GM12878 (cell line): Measurements from ENCODE around the gene MGRN1. TPM values are rescaled to one million over a fixed set of nuclear protein-coding genes. Genes with fewer than 3 reads are reported as not detected.

Experiments
- ATAC-seq: fragments of 200-7000 bp; cut with Tn5 transposase; 3 replicates; pipeline ENCODE4 v1.9.1; 2020; ENCODE audit warnings: mild to moderate bottlenecking, moderate library complexity
- BruUV-seq: library from RNA; stranded (reverse); fragments of 400-500 nt; replicated peaks from 2 replicates; lab custom pipeline; 2021; lab: Mats Ljungman, UMichigan
- CTCF ChIA-PET: fragments of 300-600 bp; sonication (Branson Sonifier 250); formaldehyde crosslinking; extraction: SDS; loops from one replicate; lab custom pipeline; 2021; ENCODE audit warnings: inconsistent platforms; lab: Yijun Ruan, JAX
- POLR2A ChIA-PET: fragments of 350-600 bp; formaldehyde crosslinking; extraction: SDS; loops from one replicate; lab custom pipeline; 2021; ENCODE audit warnings: inconsistent platforms; lab: Charles Lee
- RAD21 ChIA-PET: fragments of 300-600 bp; sonication (Branson Sonifier 250); formaldehyde crosslinking; loops from one replicate; lab custom pipeline; 2023; ENCODE audit warnings: antibody characterized with exemption; ENCODE audit not compliant: unreplicated experiment; lab: Charles Lee
- SMC1A ChIA-PET: fragments of 300-600 bp; sonication (Branson Sonifier 250); formaldehyde crosslinking; loops from one replicate; lab custom pipeline; 2023; ENCODE audit not compliant: unreplicated experiment, uncharacterized antibody; lab: Charles Lee
- DNase-seq: peaks from one replicate; pipeline ENCODE4 v3.0.0-alpha.2; 2011; ENCODE audit warnings: low read depth, low spot score
- FAIRE-seq: peaks from 3 replicates; lab custom pipeline; 2011; peaks lifted over from hg19 to GRCh38; lab: Jason Lieb, UNC
- H2AFZ ChIP-seq: 2 replicates; pipeline ENCODE4 v1.6.0; 2011; ENCODE audit warnings: low read depth, low read length, control low read depth; ENCODE audit not compliant: control insufficient read depth
- H3K27ac ChIP-seq: 2 replicates; pipeline ENCODE4 v1.5.1; 2011; ENCODE audit warnings: control low read depth; ENCODE audit not compliant: control insufficient read depth, insufficient read depth
- H3K27me3 ChIP-seq, 2 experiments: replicated peaks in 1 of 2; 2 replicates each; pipeline versions ENCODE4 v1.6.0 to v1.6.1; 2011; ENCODE audit warnings: low read length in 1 of 2; ENCODE audit not compliant: control insufficient read depth in 2 of 2, insufficient read depth in 2 of 2
- H3K36me3 ChIP-seq, 2 experiments: 2 replicates each; pipeline ENCODE4 v1.5.1; 2011; ENCODE audit warnings: low read length in 1 of 2; ENCODE audit not compliant: control insufficient read depth in 2 of 2, insufficient read depth in 2 of 2
- H3K4me1 ChIP-seq: 2 replicates; pipeline ENCODE4 v1.6.1; 2011; ENCODE audit warnings: mild to moderate bottlenecking, low read length, moderate library complexity, mixed read lengths; ENCODE audit not compliant: control insufficient read depth, insufficient read depth
- H3K4me2 ChIP-seq: 2 replicates; pipeline ENCODE4 v1.6.0; 2011; ENCODE audit warnings: control low read depth; ENCODE audit not compliant: control insufficient read depth, insufficient read depth
- H3K4me3 ChIP-seq: fragments of 200-600 bp; sonication (generic); 2 replicates; pipeline ENCODE4 v1.5.1; 2016
- H3K79me2 ChIP-seq: 2 replicates; pipeline ENCODE4 v1.6.0; 2011; ENCODE audit warnings: low read length; ENCODE audit not compliant: control insufficient read depth, insufficient read depth
- H3K9ac ChIP-seq: 2 replicates; pipeline ENCODE4 v1.8.0; 2011; ENCODE audit warnings: low read length, control low read depth, mixed read lengths; ENCODE audit not compliant: control insufficient read depth, insufficient read depth
- H3K9me3 ChIP-seq: replicated peaks from 3 replicates; pipeline ENCODE4 v1.5.1; 2011; ENCODE audit warnings: mild to moderate bottlenecking, low read length; ENCODE audit not compliant: control insufficient read depth, insufficient read depth
- H4K20me1 ChIP-seq: 2 replicates; pipeline ENCODE4 v1.6.0; 2011; ENCODE audit not compliant: control insufficient read depth, insufficient read depth
- CHD4 ChIP-seq: fragments of 200-600 bp; sonication (generic); IDR thresholded peaks from 2 replicates; pipeline ENCODE4 v1.6.1; 2016; ENCODE audit warnings: mild to moderate bottlenecking
- HDGF ChIP-seq: fragments of 450-650 bp; IDR thresholded peaks from 2 replicates; pipeline ENCODE4 v1.6.1; 2016; ENCODE audit warnings: antibody characterized with exemption
- IKZF2 ChIP-seq, 2 experiments: fragments of 450-650 bp; IDR thresholded peaks; 2 replicates each; pipeline ENCODE4 v1.6.1; 2017; ENCODE audit warnings: mild to moderate bottlenecking in 2 of 2, moderate library complexity in 2 of 2
- JUNB ChIP-seq: IDR thresholded peaks from 2 replicates; pipeline ENCODE4 v1.6.1; 2016; ENCODE audit warnings: antibody characterized with exemption, mild to moderate bottlenecking
- MTA2 ChIP-seq: fragments of 450-650 bp; IDR thresholded peaks from 2 replicates; pipeline ENCODE4 v1.6.1; 2016; ENCODE audit warnings: low read depth, mild to moderate bottlenecking, moderate library complexity
- POLR2AphosphoS5 ChIP-seq: IDR thresholded peaks from 2 replicates; pipeline ENCODE4 v1.6.1; 2011; ENCODE audit warnings: mild to moderate bottlenecking, low read length, inconsistent platforms
- SP1 ChIP-seq: IDR thresholded peaks from one replicate; pipeline ENCODE4 v1.6.1; 2011; ENCODE audit warnings: low read depth, low read length
- SPI1 ChIP-seq: IDR thresholded peaks from 2 replicates; pipeline ENCODE4 v1.6.1; 2011; ENCODE audit warnings: low read depth, mild to moderate bottlenecking, low read length, moderate library complexity, borderline replicate concordance; ENCODE audit not compliant: insufficient read depth
- WRNIP1 ChIP-seq: IDR thresholded peaks from 2 replicates; pipeline ENCODE4 v1.6.1; 2011; ENCODE audit warnings: low read depth, low read length, improper control_type of control experiment, borderline replicate concordance
- ZNF687 ChIP-seq: fragments of 450-650 bp; IDR thresholded peaks from 2 replicates; pipeline ENCODE4 v1.6.1; 2017; ENCODE audit warnings: mild to moderate bottlenecking, moderate library complexity
- WGBS: methylation state at CpG from one replicate; pipeline ENCODE4 v1.1.6; 2016; ENCODE audit warnings: low lambda C conversion rate; ENCODE audit not compliant: insufficient replicate concordance, insufficient coverage; ENCODE audit errors: missing lambda C conversion rate; 5-methylcytosine and 5-hydroxymethylcytosine counted together
- in situ Hi-C: fragments of 300-500 bp; cut with MboI; formaldehyde crosslinking; loops from 9 replicates; pipeline ENCODE4 v1.14.3; 2018; ENCODE audit warnings: mixed read lengths
- intact Hi-C: fragments of 100-400 bp; cut with micrococcal nuclease; formaldehyde crosslinking; loops from one replicate; pipeline ENCODE4 v1.14.2; 2022; ENCODE audit not compliant: unreplicated experiment
- polyA plus RNA-seq, 11 experiments: library from polyadenylated mRNA; depleted of rRNA in 4 of 11; unstranded in 6 of 11; stranded (reverse) in 5 of 11; fragments of >200 nt; fragmentation: Nextera tagmentation in 4 of 11; fragmentation: Illumina TruSeq in 1 of 11; extraction: Ambion mirVana in 4 of 11; extraction: Trizol in 1 of 11; gene quantifications; 1 replicate in 1 of 11; 2 replicates in 10 of 11; pipeline versions ENCODE4 v1.2.1 to v1.2.3, GENCODE V29; 2011 to 2016; ENCODE audit warnings: inconsistent platforms in 2 of 11, missing spikeins in 2 of 11, low read depth in 1 of 11
- total RNA-seq, 4 experiments: library from RNA; depleted of rRNA in 3 of 4; stranded (reverse); fragments of >200 nt in 3 of 4; fragmentation: Illumina TruSeq in 1 of 4; extraction: Trizol in 1 of 4; gene quantifications; 2 replicates each; pipeline versions ENCODE4 v1.2.1 to v1.2.3, GENCODE V29; 2013 to 2021

MGRN1 gene
- total and polyA plus RNA-seq, 10 of the 15 experiments (the other 5 are each of a cell fraction or from before 2014, with no cell fraction given), result 0.35 to 86.7 (median 14.6) TPM

DNA sequence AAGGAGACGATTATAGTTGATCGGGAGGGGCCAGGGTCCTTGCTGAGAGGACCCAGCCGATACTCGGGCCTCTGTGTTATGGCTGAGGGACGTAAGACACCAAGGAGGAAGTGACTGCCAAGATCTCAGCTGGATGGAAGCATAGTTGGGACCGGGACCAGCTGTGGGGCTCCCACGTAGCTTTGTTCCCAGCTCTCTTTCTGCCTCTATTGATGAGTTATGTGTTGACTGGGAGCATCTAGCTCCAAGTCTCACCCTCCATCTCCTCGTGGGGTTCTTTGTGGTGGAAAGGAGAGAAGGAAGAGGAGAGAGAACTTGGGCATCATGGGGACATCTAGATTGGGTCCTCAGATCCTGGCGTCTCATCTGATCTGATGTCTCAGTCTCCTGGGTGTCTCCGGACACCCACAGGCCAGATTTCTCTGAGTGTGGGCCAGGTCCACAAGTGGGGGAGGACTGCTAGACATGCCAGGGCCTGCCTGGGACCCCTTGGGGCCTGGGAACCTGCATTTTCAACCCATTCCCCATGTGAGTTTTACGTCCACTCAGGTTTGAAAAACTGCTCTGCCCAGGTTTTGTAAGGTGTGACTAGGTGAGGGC, 1.0 kb downstream of the MGRN1 start:
- Histone ChIP-seq H3K27ac (peak overlapping the region; percentile 97), H2AFZ (peak overlapping the region; percentile 5; the same call in 1 of the 2 replicates), H3K79me2 (peaks cover 45% of the 10 kb centered on the region), H3K4me2 (peak overlapping the region; percentile 93), H3K27me3 (no peaks in the 10 kb centered on the region), H3K4me3 (peak overlapping the region; percentile 86), H4K20me1 (no peaks in the 10 kb centered on the region), H3K36me3 (0 out of 4 replicates have a peak, but pooled peaks cover 0 to 2% of the 10 kb centered on the region in 2 experiments), H3K9me3 (no peaks in the 10 kb centered on the region; the same call in 2 of the 3 replicates), H3K9ac (peak overlapping the region; percentile 86), H3K4me1 (peaks cover 16% of the 10 kb centered on the region)
- SMC1A ChIA-PET, result interaction anchor here (2.5 to 4.1 kb wide), 2 partner anchors 9 to 118 kb away, joined by 9 to 15 read pairs; no protein-coding TSS in a partner anchor
- ATAC-seq (no peak), DNase-seq (no peak), FAIRE-seq (peak; percentile 57)
- WGBS, result 6% methylated on average over 11 of the region's 11 CpGs
- RAD21 ChIA-PET, result interaction anchor here (0.6 to 3.4 kb wide), 4 partner anchors 9 to 210 kb away, joined by 3 to 24 read pairs (median 13); no protein-coding TSS in a partner anchor
- TSS peak; percentile 76 for BruUV-seq
- in situ Hi-C loops (no loop called here), intact Hi-C loops (no loop called here)
- CTCF ChIA-PET, result interaction anchor here (0.7 to 4.0 kb wide), 9 partner anchors 9 to 372 kb away, joined by 3 to 43 read pairs (median 6); partner anchors contain the start of gene DNAAF8
- POLR2A ChIA-PET, result interaction anchor here (0.5 to 2.7 kb wide), 8 partner anchors 9 to 152 kb away, joined by 3 to 25 read pairs (median 4); partner anchors contain the start of genes ANKS3 and DNAAF8
- TF ChIP-seq POLR2AphosphoS5 (0 out of 2 replicates have a peak, but pooled peaks have one; percentile 26), MTA2 (0 out of 2 replicates have a peak, but pooled peaks have one; percentile 22), CHD4 (no peak), HDGF (0 out of 2 replicates have a peak, but pooled peaks have one; percentile 44), SP1 (peak; percentile 5), IKZF2 (IDR thresholded peaks at IDR 0.05) (peak in 1 of 2 experiments; percentile 23; a peak in 1 of 4 replicates), SPI1 (peak; percentile 54; the same call in 1 of the 2 replicates), ZNF687 (0 out of 2 replicates have a peak, but pooled peaks have one; percentile 0), JUNB (no peak), WRNIP1 (0 out of 2 replicates have a peak, but pooled peaks have one; percentile 38)
